Keratinocyte (primary cell): ENCODE results near the gene CCDC137.

ENCODE experiments used
- EZH2 ChIP-seq: IDR thresholded peaks from one replicate; pipeline ENCODE4 v1.6.1; 2012; ENCODE audit warnings: inconsistent platforms, mild to moderate bottlenecking, low read length, moderate library complexity
- TF ChIP-seq, protein P1 (sequence below), 3 experiments: IDR thresholded peaks in 1 of 3; conservative IDR thresholded peaks in 1 of 3; optimal IDR thresholded peaks in 1 of 3; 2 replicates in 2 of 3; 3 replicates in 1 of 3; pipeline versions ENCODE3 to v1.5.1; 2011; ENCODE audit warnings: low read length in 3 of 3, mild to moderate bottlenecking in 3 of 3, moderate library complexity in 2 of 3, control low read depth in 1 of 3, inconsistent platforms in 1 of 3; ENCODE audit not compliant: insufficient read depth in 2 of 3; ENCODE audit errors: extremely low read depth in 1 of 3

DNA sequence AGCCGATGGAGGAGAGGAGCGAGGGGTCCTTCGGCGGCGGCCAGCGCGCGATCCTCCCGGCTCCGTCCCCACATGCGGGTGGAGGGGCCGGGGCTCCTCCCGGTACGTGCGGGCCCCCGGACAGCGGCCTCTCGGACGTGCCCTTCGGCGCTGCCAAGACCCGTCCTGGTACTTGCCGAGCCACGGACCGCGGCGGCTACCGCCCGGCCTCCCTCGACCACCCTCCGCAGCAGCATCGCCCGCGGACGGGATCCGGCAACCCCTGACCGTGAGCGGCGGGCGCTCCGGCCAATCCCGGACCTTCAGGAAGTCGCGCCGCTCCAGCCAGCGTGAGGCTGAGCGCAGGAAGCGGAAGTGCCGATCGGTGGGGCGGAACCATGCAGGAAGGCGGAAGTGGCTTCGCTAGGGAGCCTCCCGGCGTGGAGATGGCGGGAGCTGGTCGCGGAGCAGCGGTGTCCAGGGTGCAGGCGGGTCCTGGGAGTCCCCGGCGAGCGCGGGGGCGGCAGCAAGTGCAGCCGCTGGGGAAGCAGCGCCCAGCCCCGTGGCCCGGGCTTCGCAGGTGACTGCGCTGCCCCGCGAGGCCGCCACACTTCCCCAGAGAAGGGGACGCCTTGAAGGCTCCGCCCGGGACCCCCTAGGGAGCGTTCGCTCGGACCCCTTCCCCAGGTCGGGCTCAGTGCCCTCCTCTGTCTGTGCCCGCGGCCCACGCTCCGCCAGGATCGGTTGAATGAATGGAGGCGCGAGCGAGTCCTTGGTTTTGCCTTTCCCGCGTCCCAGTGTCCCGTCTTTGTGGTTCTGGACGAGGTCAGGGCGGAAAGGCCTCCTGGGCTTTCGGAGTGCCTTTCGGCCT lies at the start of gene CCDC137, which contains the start of gene OXLD1:
- TF ChIP-seq, protein P1, sequence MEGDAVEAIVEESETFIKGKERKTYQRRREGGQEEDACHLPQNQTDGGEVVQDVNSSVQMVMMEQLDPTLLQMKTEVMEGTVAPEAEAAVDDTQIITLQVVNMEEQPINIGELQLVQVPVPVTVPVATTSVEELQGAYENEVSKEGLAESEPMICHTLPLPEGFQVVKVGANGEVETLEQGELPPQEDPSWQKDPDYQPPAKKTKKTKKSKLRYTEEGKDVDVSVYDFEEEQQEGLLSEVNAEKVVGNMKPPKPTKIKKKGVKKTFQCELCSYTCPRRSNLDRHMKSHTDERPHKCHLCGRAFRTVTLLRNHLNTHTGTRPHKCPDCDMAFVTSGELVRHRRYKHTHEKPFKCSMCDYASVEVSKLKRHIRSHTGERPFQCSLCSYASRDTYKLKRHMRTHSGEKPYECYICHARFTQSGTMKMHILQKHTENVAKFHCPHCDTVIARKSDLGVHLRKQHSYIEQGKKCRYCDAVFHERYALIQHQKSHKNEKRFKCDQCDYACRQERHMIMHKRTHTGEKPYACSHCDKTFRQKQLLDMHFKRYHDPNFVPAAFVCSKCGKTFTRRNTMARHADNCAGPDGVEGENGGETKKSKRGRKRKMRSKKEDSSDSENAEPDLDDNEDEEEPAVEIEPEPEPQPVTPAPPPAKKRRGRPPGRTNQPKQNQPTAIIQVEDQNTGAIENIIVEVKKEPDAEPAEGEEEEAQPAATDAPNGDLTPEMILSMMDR (optimal IDR thresholded peaks at IDR 0.05 in 1 of 3, IDR thresholded peaks at IDR 0.05 in 1 of 3, conservative IDR thresholded peaks at IDR 0.05 in 1 of 3; ENCODE audit: extremely low read depth in 1 of 3, insufficient read depth in 2 of 3, low read length in 3 of 3) = no peak
- TF ChIP-seq EZH2 = no peak
